MM.1S (cell line): ENCODE results near the gene MILR1.

ENCODE experiments used
- DNase-seq: peaks from one replicate; pipeline ENCODE4 v3.0.0-alpha.2; 2015
- H2AFZ ChIP-seq: fragments of 300-600 bp; sonication (generic); 2 replicates; pipeline ENCODE4 v1.6.0; 2016; ENCODE audit warnings: antibody characterized with exemption, low read length
- H3F3A ChIP-seq: fragments of 300-600 bp; sonication (generic); 2 replicates; pipeline ENCODE4 v1.6.1; 2016; ENCODE audit warnings: mild to moderate bottlenecking, antibody characterized with exemption, low read length, moderate library complexity, mixed read lengths; ENCODE audit not compliant: insufficient read depth
- H3K27ac ChIP-seq: fragments of 300-600 bp; sonication (generic); 2 replicates; pipeline ENCODE4 v1.5.1; 2016; ENCODE audit warnings: mild to moderate bottlenecking, low read length
- H3K27me3 ChIP-seq: fragments of 300-600 bp; sonication (generic); replicated peaks from 2 replicates; pipeline ENCODE4 v1.6.0; 2016; ENCODE audit warnings: low read length; ENCODE audit not compliant: insufficient read depth
- H3K36me3 ChIP-seq: fragments of 300-600 bp; sonication (generic); replicated peaks from 2 replicates; pipeline ENCODE4 v1.6.1; 2016; ENCODE audit warnings: mild to moderate bottlenecking, low read length, mixed read lengths; ENCODE audit not compliant: insufficient read depth
- H3K4me1 ChIP-seq: fragments of 300-600 bp; sonication (generic); 2 replicates; pipeline ENCODE4 v1.6.1; 2016; ENCODE audit warnings: low read length, mixed read lengths
- H3K4me2 ChIP-seq: fragments of 300-600 bp; sonication (generic); 2 replicates; pipeline ENCODE4 v1.6.0; 2016; ENCODE audit warnings: low read depth, low read length
- H3K4me3 ChIP-seq: fragments of 300-600 bp; sonication (generic); 2 replicates; pipeline ENCODE4 v1.5.1; 2016; ENCODE audit warnings: low read length, mixed read lengths
- H3K79me2 ChIP-seq: fragments of 300-600 bp; sonication (generic); 2 replicates; pipeline ENCODE4 v1.6.1; 2016; ENCODE audit warnings: mixed run types, low read length, mixed read lengths
- H3K9ac ChIP-seq: fragments of 300-600 bp; sonication (generic); 2 replicates; pipeline ENCODE4 v1.6.1; 2016; ENCODE audit warnings: low read length, mixed read lengths
- H3K9me2 ChIP-seq: fragments of 300-600 bp; sonication (generic); replicated peaks from 2 replicates; pipeline ENCODE4 v1.6.1; 2016; ENCODE audit warnings: mild to moderate bottlenecking, low read length, mixed read lengths; ENCODE audit not compliant: insufficient read depth
- H3K9me3 ChIP-seq: fragments of 300-600 bp; sonication (generic); replicated peaks from 2 replicates; pipeline ENCODE4 v1.6.1; 2016; ENCODE audit warnings: mild to moderate bottlenecking, low read length, mixed read lengths; ENCODE audit not compliant: insufficient read depth
- H4K20me1 ChIP-seq: fragments of 300-600 bp; sonication (generic); 2 replicates; pipeline ENCODE4 v1.6.1; 2016; ENCODE audit warnings: mild to moderate bottlenecking, low read length, moderate library complexity, mixed read lengths; ENCODE audit not compliant: insufficient read depth
- CTCF ChIP-seq: fragments of 300-600 bp; sonication (generic); IDR thresholded peaks from 2 replicates; pipeline ENCODE4 v1.5.1; 2016; ENCODE audit warnings: antibody characterized with exemption, low read length, mixed read lengths
- EZH2 ChIP-seq: fragments of 300-600 bp; sonication (generic); optimal IDR thresholded peaks from 2 replicates; pipeline ENCODE3; 2017; ENCODE audit warnings: low read depth, mild to moderate bottlenecking, antibody characterized with exemption, low read length, mixed read lengths
- EZH2phosphoT487 ChIP-seq: fragments of 300-600 bp; sonication (generic); IDR thresholded peaks from 2 replicates; pipeline ENCODE4 v1.6.1; 2018; ENCODE audit warnings: antibody characterized with exemption, low read length

The MILR1 gene

GRCh38 chr17:64472564-64472963, 23.6 kb downstream of the MILR1 start:
- H3K9me2 ChIP-seq, result no peaks in the 10 kb centered on the region
- H3K4me2 ChIP-seq, result no peak overlapping the region

GRCh38 chr17:64477849-64478248, 28.9 kb downstream of the MILR1 start:
- Histone ChIP-seq H3K9me2 (no peaks in the 10 kb centered on the region), H3K9me3 (no peaks in the 10 kb centered on the region), H3K4me3 (no peak overlapping the region), H3K27ac (no peak overlapping the region), H3K4me1 (no peaks in the 10 kb centered on the region), H3K79me2 (no peaks in the 10 kb centered on the region), H3K9ac (no peak overlapping the region), H3K36me3 (no peaks in the 10 kb centered on the region), H2AFZ (no peak overlapping the region), H4K20me1 (no peaks in the 10 kb centered on the region), H3F3A (no peaks in the 10 kb centered on the region), H3K27me3 (no peaks in the 10 kb centered on the region), H3K4me2 (no peak overlapping the region)
- TF ChIP-seq EZH2 (no peak), EZH2phosphoT487 (no peak), CTCF (no peak)
- no peak for DNase-seq

More at GRCh38 chr17:64472564-64472963, 23.6 kb downstream of the MILR1 start:
- no peaks in the 10 kb centered on the region for H3K4me1 ChIP-seq
- no peaks in the 10 kb centered on the region for H3K79me2 ChIP-seq
- no peak overlapping the region for H3K27ac ChIP-seq
- no peak overlapping the region for H3K4me3 ChIP-seq
- H3K27me3 ChIP-seq, result no peaks in the 10 kb centered on the region
- no peak overlapping the region for H3K9ac ChIP-seq
- H3F3A ChIP-seq, result no peaks in the 10 kb centered on the region
- H3K9me3 ChIP-seq, result no peaks in the 10 kb centered on the region
- no peaks in the 10 kb centered on the region for H4K20me1 ChIP-seq
- no peak for DNase-seq
- H2AFZ ChIP-seq, result no peak overlapping the region
- TF ChIP-seq EZH2phosphoT487 (no peak), CTCF (no peak), EZH2 (no peak)
- H3K36me3 ChIP-seq, result no peaks in the 10 kb centered on the region

- H3K36me3 ChIP-seq, result no peaks in the 10 kb centered on the region
- no peak for TF ChIP-seq EZH2
- TF ChIP-seq EZH2phosphoT487, result no peak
- TF ChIP-seq CTCF, result no peak
Observed at GRCh38 chr17:64480951-64481350, 32.0 kb downstream of the MILR1 start.

More at GRCh38 chr17:64480951-64481350, 32.0 kb downstream of the MILR1 start:
- no peaks in the 10 kb centered on the region for H4K20me1 ChIP-seq
- H3K79me2 ChIP-seq, result no peaks in the 10 kb centered on the region
- no peaks in the 10 kb centered on the region for H3K4me1 ChIP-seq
- no peak overlapping the region for H3K27ac ChIP-seq
- H2AFZ ChIP-seq, result no peak overlapping the region
- H3K9ac ChIP-seq, result no peak overlapping the region
- no peak overlapping the region for H3K4me2 ChIP-seq
- no peak for DNase-seq
- no peak overlapping the region for H3K4me3 ChIP-seq
- no peaks in the 10 kb centered on the region for H3K27me3 ChIP-seq
- H3F3A ChIP-seq, result no peaks in the 10 kb centered on the region
- H3K9me2 ChIP-seq, result no peaks in the 10 kb centered on the region
- no peaks in the 10 kb centered on the region for H3K9me3 ChIP-seq
